Measurements from ENCODE around the gene XYLT1. TPM values are rescaled to one million over a fixed set of nuclear protein-coding genes. Genes with fewer than 3 reads are reported as not detected.

XYLT1 gene
- total RNA-seq, 6 experiments from 2014 or later = 0.48 to 2.0 (median 0.59) TPM

- intact Hi-C loops (cut with DNase I) = no loop called here
- no peak for TF ChIP-seq CTCF (IDR thresholded peaks at IDR 0.05)
- no peak for TF ChIP-seq POLR2A (IDR thresholded peaks at IDR 0.05)
- H3K4me1 ChIP-seq = no peaks in the 10 kb centered on the region
- ATAC-seq (no peak), DNase-seq (no peak)
- H3K27ac ChIP-seq = no peak overlapping the region
- H3K27me3 ChIP-seq = no peaks in the 10 kb centered on the region
- 29% methylated on average over 2 of the region's 3 CpGs for WGBS (ENCODE audit: insufficient coverage, low coverage, low lambda C conversion rate, missing lambda C conversion rate)
- H3K4me3 ChIP-seq = no peak overlapping the region
- H3K36me3 ChIP-seq = no peaks in the 10 kb centered on the region
- no peaks in the 10 kb centered on the region for H3K9me3 ChIP-seq
Observed at GRCh38 chr16:17126156-17126555, 344.6 kb downstream of the XYLT1 start.

GRCh38 chr16:17125671-17126070 is 345.1 kb downstream of the XYLT1 start:
- Histone ChIP-seq H3K4me1 (no peaks in the 10 kb centered on the region), H3K27ac (no peak overlapping the region), H3K4me3 (no peak overlapping the region), H3K27me3 (no peaks in the 10 kb centered on the region), H3K36me3 (no peaks in the 10 kb centered on the region), H3K9me3 (no peaks in the 10 kb centered on the region)
- DNase-seq (no peak), ATAC-seq (no peak)
- no peak for TF ChIP-seq POLR2A (IDR thresholded peaks at IDR 0.05)
- intact Hi-C loops (cut with DNase I) = no loop called here

DNA sequence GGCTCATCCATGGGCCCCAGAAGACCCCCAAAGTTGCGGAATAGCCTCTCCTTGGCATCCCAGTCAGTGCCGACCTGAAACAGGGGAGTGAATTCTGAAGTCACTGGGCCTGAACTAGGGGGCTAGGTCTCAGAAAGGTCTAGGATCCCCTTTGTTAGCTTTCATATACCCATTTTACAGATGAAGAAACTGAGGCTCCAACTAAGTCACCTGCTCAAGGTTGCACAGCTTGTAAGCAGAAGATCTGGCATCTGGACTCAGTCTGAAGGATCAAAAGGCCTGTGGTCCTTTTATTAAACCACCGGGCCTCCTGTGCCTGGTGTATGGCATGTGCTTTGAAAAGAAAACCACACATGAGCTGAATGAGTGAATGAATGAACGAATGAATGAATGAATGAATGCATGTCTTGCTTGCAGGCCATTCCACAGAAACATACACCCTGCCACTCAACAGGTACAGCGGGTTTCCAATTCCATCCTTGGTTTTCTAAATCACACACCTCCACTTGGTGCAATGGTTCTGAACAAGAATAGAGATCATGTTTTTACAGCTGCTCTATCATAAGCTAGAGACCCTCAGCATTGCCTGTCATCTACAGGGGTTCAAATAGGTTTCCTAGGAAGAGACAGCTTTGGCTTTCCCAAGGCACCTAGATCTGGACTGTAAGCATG is 352.7 kb downstream of the XYLT1 start:
- intact Hi-C loops (cut with DNase I) = no loop called here
- Histone ChIP-seq H3K4me3 (no peak overlapping the region), H3K27ac (no peak overlapping the region), H3K4me1 (no peaks in the 10 kb centered on the region), H3K9me3 (no peaks in the 10 kb centered on the region), H3K27me3 (no peaks in the 10 kb centered on the region), H3K36me3 (no peaks in the 10 kb centered on the region)
- WGBS (ENCODE audit: insufficient coverage, low coverage, low lambda C conversion rate, missing lambda C conversion rate) = 75% methylated on average over 4 of the region's 5 CpGs
- no peak for ATAC-seq
- no peak for DNase-seq
- TF ChIP-seq POLR2A (IDR thresholded peaks at IDR 0.05) (no peak), CTCF (IDR thresholded peaks at IDR 0.05) (no peak)

GRCh38 chr16:17116595-17117322 is 354.0 kb downstream of the XYLT1 start:
- no peak for ATAC-seq
- no peaks in the 10 kb centered on the region for H3K36me3 ChIP-seq

More at GRCh38 chr16:17116595-17117322, 354.0 kb downstream of the XYLT1 start:
- 54% methylated on average over 4 of the region's 4 CpGs for whole genome bisulfite sequencing (ENCODE audit: insufficient coverage, low coverage, low lambda C conversion rate, missing lambda C conversion rate)
- TF ChIP-seq CTCF (IDR thresholded peaks at IDR 0.05) (no peak), POLR2A (IDR thresholded peaks at IDR 0.05) (no peak)
- Histone ChIP-seq H3K27ac (no peak overlapping the region), H3K9me3 (no peaks in the 10 kb centered on the region), H3K4me3 (no peak overlapping the region), H3K4me1 (no peaks in the 10 kb centered on the region), H3K27me3 (no peaks in the 10 kb centered on the region)
- DNase-seq = no peak
- intact Hi-C loops (cut with DNase I) = no loop called here
